ENCODE data around the gene ADORA2A. TPM values are rescaled to one million over a fixed set of nuclear protein-coding genes. Genes with fewer than 3 reads are reported as not detected.

Gene ADORA2A
- polyA plus RNA-seq, 1 donor (not counting 4 experiments of a cell fraction or from before 2014, with no cell fraction given) = 0.20 TPM

DNA sequence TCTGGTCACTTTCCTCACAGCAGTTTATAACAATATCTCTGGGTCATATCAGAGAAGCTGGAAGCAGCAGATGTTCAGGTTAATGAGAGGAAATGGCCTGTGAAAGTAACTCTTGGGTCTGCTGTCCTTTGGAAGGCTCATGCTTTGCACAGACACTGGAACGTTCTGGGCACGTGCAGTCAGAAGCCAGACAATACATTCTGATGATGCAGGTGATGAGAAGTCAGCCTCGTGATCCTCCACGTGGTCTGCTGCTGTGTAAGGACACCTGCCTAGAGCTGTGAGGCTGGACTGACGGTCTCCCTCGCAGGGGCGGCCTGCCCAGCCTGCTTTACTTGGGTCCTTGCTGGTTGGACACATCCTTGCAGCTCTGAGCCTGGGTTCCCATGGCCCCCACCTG is 18.8 kb upstream of the ADORA2A start:
- no peaks in the 10 kb centered on the region for H3K27me3 ChIP-seq (ENCODE audit: control insufficient read depth, extremely low read depth, insufficient read depth, low read length)
- peaks cover 2% of the 10 kb centered on the region for H4K20me1 ChIP-seq (ENCODE audit: control insufficient read depth, extremely low read depth, insufficient read depth, low read length)
- H3K4me1 ChIP-seq (ENCODE audit: control insufficient read depth, extremely low read depth, insufficient read depth, low read length) = peaks cover 9% of the 10 kb centered on the region
- H3K4me2 ChIP-seq (ENCODE audit: control insufficient read depth, extremely low read depth, insufficient read depth, low read depth, low read length) = no peak overlapping the region
- H2AFZ ChIP-seq (ENCODE audit: control insufficient read depth, low read length) = no peak overlapping the region
- dilution Hi-C loops (cut with MboI; ENCODE audit: extremely low pct_ligation_motif_present, low sequenced_read_pairs) = no loop called here
- H3K4me3 ChIP-seq (ENCODE audit: control insufficient read depth in 2 of 3, extremely low read depth in 1 of 3, insufficient read depth in 2 of 3, low read depth in 1 of 3, low read length in 3 of 3) = no peak overlapping the region
- H3K36me3 ChIP-seq (ENCODE audit: control insufficient read depth in 2 of 2, extremely low read depth in 1 of 2, insufficient read depth in 2 of 2, low read length in 2 of 2) = peaks cover 14 to 19% of the 10 kb centered on the region in 2 experiments
- TF ChIP-seq, protein P1, sequence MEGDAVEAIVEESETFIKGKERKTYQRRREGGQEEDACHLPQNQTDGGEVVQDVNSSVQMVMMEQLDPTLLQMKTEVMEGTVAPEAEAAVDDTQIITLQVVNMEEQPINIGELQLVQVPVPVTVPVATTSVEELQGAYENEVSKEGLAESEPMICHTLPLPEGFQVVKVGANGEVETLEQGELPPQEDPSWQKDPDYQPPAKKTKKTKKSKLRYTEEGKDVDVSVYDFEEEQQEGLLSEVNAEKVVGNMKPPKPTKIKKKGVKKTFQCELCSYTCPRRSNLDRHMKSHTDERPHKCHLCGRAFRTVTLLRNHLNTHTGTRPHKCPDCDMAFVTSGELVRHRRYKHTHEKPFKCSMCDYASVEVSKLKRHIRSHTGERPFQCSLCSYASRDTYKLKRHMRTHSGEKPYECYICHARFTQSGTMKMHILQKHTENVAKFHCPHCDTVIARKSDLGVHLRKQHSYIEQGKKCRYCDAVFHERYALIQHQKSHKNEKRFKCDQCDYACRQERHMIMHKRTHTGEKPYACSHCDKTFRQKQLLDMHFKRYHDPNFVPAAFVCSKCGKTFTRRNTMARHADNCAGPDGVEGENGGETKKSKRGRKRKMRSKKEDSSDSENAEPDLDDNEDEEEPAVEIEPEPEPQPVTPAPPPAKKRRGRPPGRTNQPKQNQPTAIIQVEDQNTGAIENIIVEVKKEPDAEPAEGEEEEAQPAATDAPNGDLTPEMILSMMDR (optimal IDR thresholded peaks at IDR 0.05 in 1 of 3, IDR thresholded peaks at IDR 0.05 in 1 of 3, conservative IDR thresholded peaks at IDR 0.05 in 1 of 3; ENCODE audit: extremely low read depth in 1 of 3, insufficient read depth in 2 of 3, low read length in 3 of 3) = no peak
- no peak for TF ChIP-seq EZH2 (IDR thresholded peaks at IDR 0.05; ENCODE audit: low read length)
- no peaks in the 10 kb centered on the region for H3K9me1 ChIP-seq (ENCODE audit: control insufficient read depth, extremely low read depth, insufficient read depth, low read length)
- no peak overlapping the region for H3K27ac ChIP-seq (ENCODE audit: control insufficient read depth, insufficient read depth, low read length)
- H3K79me2 ChIP-seq (ENCODE audit: control insufficient read depth, insufficient read depth, low read length) = no peaks in the 10 kb centered on the region
- DNase-seq (ENCODE audit: low read depth, low spot score) = no peak
- no peak overlapping the region for H3K9ac ChIP-seq (ENCODE audit: control insufficient read depth, extremely low read depth, insufficient read depth, low read length)
- H3K9me3 ChIP-seq (ENCODE audit: control insufficient read depth, low read depth, low read length) = no peaks in the 10 kb centered on the region
- peak; percentile 29 for FAIRE-seq

DNA sequence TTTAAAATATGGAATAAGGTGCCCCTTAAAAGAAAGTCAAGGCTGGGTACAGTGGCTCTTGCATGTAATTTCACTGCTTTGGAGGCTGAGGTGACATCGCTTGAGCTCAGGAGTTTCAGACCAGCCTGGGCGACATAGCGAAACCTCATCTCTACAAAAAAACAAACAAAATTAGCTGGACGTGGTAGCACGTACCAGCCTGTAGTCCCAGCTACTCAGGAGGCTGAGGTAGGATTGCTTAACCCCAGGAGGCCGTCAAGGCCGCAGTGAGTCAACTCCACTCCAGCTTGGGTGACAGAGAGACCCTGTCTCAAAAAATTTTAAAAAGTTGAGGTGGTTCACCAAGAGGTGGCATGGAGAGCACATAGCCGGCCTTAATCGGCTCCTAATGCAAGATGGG is 17.7 kb upstream of the ADORA2A start:
- peaks cover 12% of the 10 kb centered on the region in 2 experiments for H3K36me3 ChIP-seq (ENCODE audit: control insufficient read depth in 2 of 2, extremely low read depth in 1 of 2, insufficient read depth in 2 of 2, low read length in 2 of 2)
- H3K4me2 ChIP-seq (ENCODE audit: control insufficient read depth, extremely low read depth, insufficient read depth, low read depth, low read length) = no peak overlapping the region
- peaks cover 9% of the 10 kb centered on the region for H3K4me1 ChIP-seq (ENCODE audit: control insufficient read depth, extremely low read depth, insufficient read depth, low read length)
- dilution Hi-C loops (cut with MboI; ENCODE audit: extremely low pct_ligation_motif_present, low sequenced_read_pairs) = no loop called here
- H3K9ac ChIP-seq (ENCODE audit: control insufficient read depth, extremely low read depth, insufficient read depth, low read length) = no peak overlapping the region
- H4K20me1 ChIP-seq (ENCODE audit: control insufficient read depth, extremely low read depth, insufficient read depth, low read length) = peaks cover 2% of the 10 kb centered on the region
- H3K9me1 ChIP-seq (ENCODE audit: control insufficient read depth, extremely low read depth, insufficient read depth, low read length) = no peaks in the 10 kb centered on the region
- no peak for TF ChIP-seq EZH2 (IDR thresholded peaks at IDR 0.05; ENCODE audit: low read length)
- TF ChIP-seq, protein P1 (optimal IDR thresholded peaks at IDR 0.05 in 1 of 3, IDR thresholded peaks at IDR 0.05 in 1 of 3, conservative IDR thresholded peaks at IDR 0.05 in 1 of 3; ENCODE audit: extremely low read depth in 1 of 3, insufficient read depth in 2 of 3, low read length in 3 of 3) = no peak
- no peaks in the 10 kb centered on the region for H3K27me3 ChIP-seq (ENCODE audit: control insufficient read depth, extremely low read depth, insufficient read depth, low read length)
- FAIRE-seq (no peak), DNase-seq (ENCODE audit: low read depth, low spot score) (no peak)
- no peak overlapping the region for H2AFZ ChIP-seq (ENCODE audit: control insufficient read depth, low read length)
- H3K4me3 ChIP-seq (ENCODE audit: control insufficient read depth in 2 of 3, extremely low read depth in 1 of 3, insufficient read depth in 2 of 3, low read depth in 1 of 3, low read length in 3 of 3) = no peak overlapping the region
- H3K9me3 ChIP-seq (ENCODE audit: control insufficient read depth, low read depth, low read length) = no peaks in the 10 kb centered on the region
- no peak overlapping the region for H3K27ac ChIP-seq (ENCODE audit: control insufficient read depth, insufficient read depth, low read length)
- no peaks in the 10 kb centered on the region for H3K79me2 ChIP-seq (ENCODE audit: control insufficient read depth, insufficient read depth, low read length)
